HUES48 (cell line): Measurements from ENCODE around the gene HMX2.

Source experiments
- H3K27ac ChIP-seq: one replicate; pipeline ENCODE4 v1.7.0; 2013; ENCODE audit warnings: low read depth, low read length, inconsistent platforms
- H3K27me3 ChIP-seq: 2 replicates; pipeline ENCODE4 v1.6.1; 2013; ENCODE audit warnings: mild to moderate bottlenecking, low read length; ENCODE audit not compliant: control insufficient read depth, insufficient read depth
- H3K36me3 ChIP-seq: 2 replicates; pipeline ENCODE4 v1.6.1; 2013; ENCODE audit warnings: low read length; ENCODE audit not compliant: control insufficient read depth, insufficient read depth
- H3K4me1 ChIP-seq: 2 replicates; pipeline ENCODE4 v1.6.1; 2013; ENCODE audit warnings: mild to moderate bottlenecking, low read length; ENCODE audit not compliant: control insufficient read depth, insufficient read depth
- H3K4me3 ChIP-seq: 2 replicates; pipeline ENCODE4 v1.5.1; 2013; ENCODE audit warnings: mild to moderate bottlenecking, low read depth, low read length
- H3K9ac ChIP-seq: 2 replicates; pipeline ENCODE4 v1.6.1; 2013; ENCODE audit warnings: mild to moderate bottlenecking, low read depth, low read length, moderate library complexity
- H3K9me3 ChIP-seq: 2 replicates; pipeline ENCODE4 v1.6.1; 2013; ENCODE audit warnings: low read length; ENCODE audit not compliant: control insufficient read depth, insufficient read depth

HMX2 gene

GRCh38 chr10:123132576-123133477, 15.1 kb upstream of the HMX2 start:
- Histone ChIP-seq H3K9me3 (no peaks in the 10 kb centered on the region), H3K36me3 (no peaks in the 10 kb centered on the region), H3K9ac (no peak overlapping the region), H3K4me3 (peak overlapping the region; percentile 56), H3K27ac (no peak overlapping the region), H3K4me1 (peaks cover 19% of the 10 kb centered on the region), H3K27me3 (peaks cover 98% of the 10 kb centered on the region)

- H3K36me3 ChIP-seq: no peaks in the 10 kb centered on the region
- H3K27me3 ChIP-seq: peaks cover 100% of the 10 kb centered on the region
- H3K4me1 ChIP-seq: peaks cover 19% of the 10 kb centered on the region
- H3K4me3 ChIP-seq: peak overlapping the region; percentile 56
- no peaks in the 10 kb centered on the region for H3K9me3 ChIP-seq
- H3K27ac ChIP-seq: no peak overlapping the region
- no peak overlapping the region for H3K9ac ChIP-seq
These were observed 14.2 kb upstream of the HMX2 start for GRCh38 chr10:123133541-123134342.

GRCh38 chr10:123134343-123134914, 13.5 kb upstream of the HMX2 start:
- H3K27ac ChIP-seq: no peak overlapping the region
- peak overlapping the region; percentile 57; the same call in 1 of the 2 replicates for H3K4me3 ChIP-seq

GRCh38 chr10:123134915-123135414, 13.0 kb upstream of the HMX2 start:
- Histone ChIP-seq H3K9me3 (no peaks in the 10 kb centered on the region), H3K27me3 (peaks cover 100% of the 10 kb centered on the region), H3K4me3 (peak overlapping the region; percentile 57; the same call in 1 of the 2 replicates), H3K27ac (no peak overlapping the region), H3K36me3 (no peaks in the 10 kb centered on the region), H3K9ac (no peak overlapping the region), H3K4me1 (peaks cover 21% of the 10 kb centered on the region)

More at GRCh38 chr10:123134343-123134914, 13.5 kb upstream of the HMX2 start:
- Histone ChIP-seq H3K9ac (no peak overlapping the region), H3K9me3 (no peaks in the 10 kb centered on the region), H3K4me1 (peaks cover 19% of the 10 kb centered on the region), H3K36me3 (no peaks in the 10 kb centered on the region), H3K27me3 (peaks cover 100% of the 10 kb centered on the region)

- Histone ChIP-seq H3K27ac (no peak within 1 kb of the TSS), H3K4me1 (peaks cover 25% of the 10 kb centered on the region), H3K36me3 (no peaks in the 10 kb centered on the region), H3K9ac (no peak within 1 kb of the TSS), H3K27me3 (peaks cover 100% of the 10 kb centered on the region), H3K4me3 (peak within 1 kb of the TSS; percentile 57), H3K9me3 (no peaks in the 10 kb centered on the region)
These were observed 12.4 kb upstream of the HMX2 start, which contains the start of gene HMX3 for GRCh38 chr10:123135415-123136141. TSS of gene HMX3 (plus strand) at chr10:123135970. CDS start at chr10:123136051, 81 bp downstream.

- Histone ChIP-seq H3K27ac (no peak overlapping the region), H3K36me3 (no peaks in the 10 kb centered on the region), H3K4me3 (peak overlapping the region; percentile 57; the same call in 1 of the 2 replicates), H3K9ac (no peak overlapping the region), H3K27me3 (peaks cover 100% of the 10 kb centered on the region), H3K9me3 (no peaks in the 10 kb centered on the region), H3K4me1 (peaks cover 26% of the 10 kb centered on the region)
These were observed 11.6 kb upstream of the HMX2 start for GRCh38 chr10:123136221-123136805.

GRCh38 chr10:123136806-123137642, 10.9 kb upstream of the HMX2 start:
- H3K9ac ChIP-seq: no peak overlapping the region
- H3K36me3 ChIP-seq: no peaks in the 10 kb centered on the region
- no peak overlapping the region for H3K27ac ChIP-seq
- no peaks in the 10 kb centered on the region for H3K9me3 ChIP-seq
- peak overlapping the region; percentile 57 for H3K4me3 ChIP-seq
- H3K27me3 ChIP-seq: peaks cover 100% of the 10 kb centered on the region
- H3K4me1 ChIP-seq: peaks cover 26% of the 10 kb centered on the region

- peaks cover 100% of the 10 kb centered on the region for H3K27me3 ChIP-seq
- peaks cover 22% of the 10 kb centered on the region for H3K4me1 ChIP-seq
- H3K9me3 ChIP-seq: no peaks in the 10 kb centered on the region
- H3K36me3 ChIP-seq: no peaks in the 10 kb centered on the region
- no peak overlapping the region for H3K9ac ChIP-seq
- no peak overlapping the region for H3K4me3 ChIP-seq
- no peak overlapping the region for H3K27ac ChIP-seq
These were observed 8.8 kb upstream of the HMX2 start for GRCh38 chr10:123139165-123139520.

GRCh38 chr10:123139521-123140163, 8.3 kb upstream of the HMX2 start:
- Histone ChIP-seq H3K27me3 (peaks cover 100% of the 10 kb centered on the region), H3K36me3 (no peaks in the 10 kb centered on the region), H3K4me3 (peak overlapping the region; percentile 18; the same call in 1 of the 2 replicates), H3K9ac (no peak overlapping the region), H3K27ac (no peak overlapping the region), H3K4me1 (peaks cover 18% of the 10 kb centered on the region; the same call in 1 of the 2 replicates), H3K9me3 (no peaks in the 10 kb centered on the region)
